KMS-11 (cell line): ENCODE data around the gene SETBP1.

Experiments
- H2AFZ ChIP-seq: fragments of 200-600 bp; sonication (generic); 2 replicates; pipeline ENCODE4 v1.6.1; 2016; ENCODE audit warnings: antibody characterized with exemption, mixed run types, low read depth
- H3K27ac ChIP-seq: fragments of 200-600 bp; sonication (generic); 2 replicates; pipeline ENCODE4 v1.6.1; 2016; ENCODE audit warnings: mild to moderate bottlenecking, mixed run types
- H3K27me3 ChIP-seq: fragments of 200-600 bp; sonication (generic); 2 replicates; pipeline ENCODE4 v1.6.1; 2017; ENCODE audit warnings: mild to moderate bottlenecking, low read depth, mixed run types, moderate library complexity; ENCODE audit not compliant: insufficient read depth
- H3K36me3 ChIP-seq: fragments of 200-600 bp; sonication (generic); 2 replicates; pipeline ENCODE4 v1.6.1; 2017; ENCODE audit warnings: mild to moderate bottlenecking, mixed run types; ENCODE audit not compliant: insufficient read depth
- H3K4me1 ChIP-seq: fragments of 200-600 bp; sonication (generic); 2 replicates; pipeline ENCODE4 v1.6.1; 2016; ENCODE audit warnings: mild to moderate bottlenecking, low read depth, mixed run types; ENCODE audit not compliant: poor library complexity, severe bottlenecking
- H3K4me2 ChIP-seq: fragments of 200-600 bp; sonication (generic); 2 replicates; pipeline ENCODE4 v1.7.0; 2016; ENCODE audit warnings: mild to moderate bottlenecking, mixed run types
- H3K4me3 ChIP-seq: fragments of 200-600 bp; sonication (generic); IDR thresholded peaks from 2 replicates; pipeline ENCODE4 v1.6.1; 2017; ENCODE audit warnings: low read depth, low read length, mixed read lengths; ENCODE audit not compliant: insufficient read depth
- H3K79me2 ChIP-seq: fragments of 200-600 bp; sonication (generic); 2 replicates; pipeline ENCODE4 v1.6.1; 2016; ENCODE audit warnings: low read depth, mixed run types; ENCODE audit not compliant: insufficient read depth
- H3K9ac ChIP-seq: fragments of 200-600 bp; sonication (generic); 2 replicates; pipeline ENCODE4 v1.6.1; 2016; ENCODE audit warnings: mild to moderate bottlenecking, mixed run types
- H4K20me1 ChIP-seq: fragments of 200-600 bp; sonication (generic); 2 replicates; pipeline ENCODE4 v1.6.1; 2016; ENCODE audit warnings: mild to moderate bottlenecking, mixed run types; ENCODE audit not compliant: insufficient read depth
- TF ChIP-seq, protein P1 (sequence below): fragments of 200-600 bp; sonication (generic); conservative IDR thresholded peaks from 2 replicates; pipeline ENCODE4 v1.6.1; 2017; ENCODE audit warnings: low read depth, mild to moderate bottlenecking, antibody characterized with exemption, low read length, moderate library complexity, mixed read lengths

The SETBP1 gene

DNA sequence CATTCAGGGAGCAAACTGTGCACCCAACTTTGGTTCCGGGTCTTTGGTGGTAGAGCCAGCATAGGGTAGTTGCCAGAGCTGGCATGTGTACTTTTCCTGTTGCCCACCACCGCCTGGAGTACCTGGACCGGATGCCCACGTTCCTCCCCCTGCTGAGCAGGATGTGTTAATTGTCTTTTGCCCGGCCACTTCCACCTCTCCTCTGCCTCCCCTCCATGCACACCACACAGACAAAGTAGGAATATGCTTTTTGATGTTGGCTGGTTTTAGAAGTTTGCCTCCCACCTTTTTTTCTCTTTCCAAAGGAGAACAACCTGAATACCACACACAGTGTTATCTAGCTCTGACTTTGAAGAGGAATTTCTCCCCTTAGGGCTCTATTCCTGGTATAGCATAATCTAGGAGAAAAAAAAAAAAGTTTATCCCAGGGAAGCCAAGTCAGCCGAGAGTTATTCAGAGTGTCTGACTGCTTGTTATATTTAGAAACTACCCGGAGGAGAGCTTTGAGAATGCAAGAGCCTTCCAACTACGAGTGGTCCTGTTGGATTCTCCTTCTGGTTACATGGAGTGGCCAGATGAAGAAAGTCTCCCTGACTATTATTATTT, 111.9 kb downstream of the SETBP1 start:
- H3K27ac ChIP-seq, result no peak overlapping the region
- H3K9ac ChIP-seq, result no peak overlapping the region
- H3K27me3 ChIP-seq, result no peaks in the 10 kb centered on the region
- no peaks in the 10 kb centered on the region for H4K20me1 ChIP-seq
- TF ChIP-seq, protein P1, sequence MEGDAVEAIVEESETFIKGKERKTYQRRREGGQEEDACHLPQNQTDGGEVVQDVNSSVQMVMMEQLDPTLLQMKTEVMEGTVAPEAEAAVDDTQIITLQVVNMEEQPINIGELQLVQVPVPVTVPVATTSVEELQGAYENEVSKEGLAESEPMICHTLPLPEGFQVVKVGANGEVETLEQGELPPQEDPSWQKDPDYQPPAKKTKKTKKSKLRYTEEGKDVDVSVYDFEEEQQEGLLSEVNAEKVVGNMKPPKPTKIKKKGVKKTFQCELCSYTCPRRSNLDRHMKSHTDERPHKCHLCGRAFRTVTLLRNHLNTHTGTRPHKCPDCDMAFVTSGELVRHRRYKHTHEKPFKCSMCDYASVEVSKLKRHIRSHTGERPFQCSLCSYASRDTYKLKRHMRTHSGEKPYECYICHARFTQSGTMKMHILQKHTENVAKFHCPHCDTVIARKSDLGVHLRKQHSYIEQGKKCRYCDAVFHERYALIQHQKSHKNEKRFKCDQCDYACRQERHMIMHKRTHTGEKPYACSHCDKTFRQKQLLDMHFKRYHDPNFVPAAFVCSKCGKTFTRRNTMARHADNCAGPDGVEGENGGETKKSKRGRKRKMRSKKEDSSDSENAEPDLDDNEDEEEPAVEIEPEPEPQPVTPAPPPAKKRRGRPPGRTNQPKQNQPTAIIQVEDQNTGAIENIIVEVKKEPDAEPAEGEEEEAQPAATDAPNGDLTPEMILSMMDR, result no peak
- no peaks in the 10 kb centered on the region for H3K36me3 ChIP-seq
- H3K4me1 ChIP-seq, result peaks cover 34% of the 10 kb centered on the region
- no peak overlapping the region for H3K4me2 ChIP-seq
- no peak overlapping the region for H2AFZ ChIP-seq
- no peak overlapping the region for H3K4me3 ChIP-seq
- peaks cover 28% of the 10 kb centered on the region; the same call in 1 of the 2 replicates for H3K79me2 ChIP-seq

DNA sequence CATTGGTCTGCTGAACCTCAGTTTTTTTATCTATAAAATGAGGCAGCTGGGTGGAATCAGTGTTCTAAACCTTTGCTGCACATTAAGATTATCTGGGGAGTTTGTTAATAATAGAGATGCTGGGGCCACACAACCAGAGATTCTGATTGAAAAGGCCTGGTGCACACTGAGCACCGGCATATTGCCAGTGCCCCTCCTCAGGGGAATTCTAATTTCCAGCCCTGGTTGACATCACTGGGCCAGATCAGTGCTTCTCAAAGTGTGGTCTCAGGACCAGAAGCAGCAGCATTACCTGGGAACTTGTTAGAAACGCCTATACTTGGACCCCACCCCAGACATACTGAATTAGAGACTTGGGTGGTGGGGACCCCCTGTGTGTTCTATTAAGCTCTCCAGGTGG, 112.5 kb downstream of the SETBP1 start:
- no peak overlapping the region for H3K4me2 ChIP-seq
- TF ChIP-seq, protein P1, result no peak
- no peak overlapping the region for H2AFZ ChIP-seq
- H3K4me3 ChIP-seq, result no peak overlapping the region
- no peaks in the 10 kb centered on the region for H3K27me3 ChIP-seq
- peaks cover 36% of the 10 kb centered on the region for H3K4me1 ChIP-seq
- H4K20me1 ChIP-seq, result no peaks in the 10 kb centered on the region
- H3K9ac ChIP-seq, result no peak overlapping the region
- H3K36me3 ChIP-seq, result no peaks in the 10 kb centered on the region
- H3K27ac ChIP-seq, result no peak overlapping the region
- peaks cover 23% of the 10 kb centered on the region; the same call in 1 of the 2 replicates for H3K79me2 ChIP-seq

GRCh38 chr18:44793685-44794084, 113.0 kb downstream of the SETBP1 start:
- Histone ChIP-seq H3K4me1 (peaks cover 36% of the 10 kb centered on the region), H3K79me2 (peaks cover 20% of the 10 kb centered on the region; the same call in 1 of the 2 replicates), H3K4me2 (no peak overlapping the region)

DNA sequence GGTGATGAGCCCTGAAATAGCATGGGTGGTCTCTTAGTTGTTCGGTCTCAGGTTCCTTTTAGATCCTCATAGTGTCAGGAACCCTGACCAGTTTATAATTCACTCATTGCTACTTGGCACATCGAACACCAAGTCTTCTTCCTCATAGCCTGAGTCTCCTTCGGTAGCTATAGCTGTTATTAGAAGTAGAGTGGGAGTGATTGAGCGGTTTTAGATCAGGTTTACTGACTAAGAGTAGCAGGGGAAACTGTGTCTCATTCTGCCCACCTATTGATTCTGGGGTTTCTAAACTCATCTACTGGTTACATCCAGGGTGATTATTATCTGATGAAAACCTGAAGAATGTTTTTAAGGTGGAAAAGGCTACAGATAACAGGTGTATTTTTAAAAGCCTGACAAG, 114.6 kb downstream of the SETBP1 start:
- peaks cover 48% of the 10 kb centered on the region for H3K4me1 ChIP-seq

More at GRCh38 chr18:44793685-44794084, 113.0 kb downstream of the SETBP1 start:
- Histone ChIP-seq H3K27ac (no peak overlapping the region), H3K36me3 (no peaks in the 10 kb centered on the region), H4K20me1 (no peaks in the 10 kb centered on the region), H3K4me3 (no peak overlapping the region), H3K9ac (no peak overlapping the region), H3K27me3 (no peaks in the 10 kb centered on the region), H2AFZ (no peak overlapping the region)
- TF ChIP-seq, protein P1, result no peak

More for the DNA sequence above, 114.6 kb downstream of the SETBP1 start:
- Histone ChIP-seq H2AFZ (no peak overlapping the region), H3K27me3 (no peaks in the 10 kb centered on the region), H3K4me2 (no peak overlapping the region), H4K20me1 (no peaks in the 10 kb centered on the region), H3K4me3 (no peak overlapping the region), H3K9ac (no peak overlapping the region), H3K79me2 (peaks cover 19% of the 10 kb centered on the region; the same call in 1 of the 2 replicates), H3K27ac (no peak overlapping the region), H3K36me3 (no peaks in the 10 kb centered on the region)
- TF ChIP-seq, protein P1, result no peak
